Neuronal stem cell (in vitro differentiated cells): ENCODE measurements around the gene GJC1.
A peak's percentile ranks its signal among the peaks of the same experiment; 100 is the strongest.

ENCODE experiments used
- DNase-seq: peaks from one replicate; pipeline ENCODE4 v3.0.0-alpha.2; 2013; ENCODE audit warnings: low spot score
- H2AFZ ChIP-seq: one replicate; pipeline ENCODE4 v1.6.1; 2013; ENCODE audit warnings: mild to moderate bottlenecking, low read length, inconsistent platforms
- H2AK5ac ChIP-seq: 2 replicates; pipeline ENCODE4 v1.6.1; 2013; ENCODE audit warnings: low read depth, mild to moderate bottlenecking, inconsistent platforms, low read length, moderate library complexity, mixed read lengths
- H2BK120ac ChIP-seq: 2 replicates; pipeline ENCODE4 v1.6.1; 2013; ENCODE audit warnings: low read depth, mild to moderate bottlenecking, inconsistent platforms, low read length, moderate library complexity, mixed read lengths
- H2BK12ac ChIP-seq: one replicate; pipeline ENCODE4 v1.6.1; 2013; ENCODE audit warnings: low read length, inconsistent platforms
- H2BK15ac ChIP-seq: 2 replicates; pipeline ENCODE4 v1.6.1; 2013; ENCODE audit warnings: mild to moderate bottlenecking, low read length, inconsistent platforms, mixed read lengths
- H2BK5ac ChIP-seq: one replicate; pipeline ENCODE4 v1.6.1; 2013; ENCODE audit warnings: inconsistent platforms, mild to moderate bottlenecking, low read length, moderate library complexity
- H3K14ac ChIP-seq: one replicate; pipeline ENCODE4 v1.6.1; 2013; ENCODE audit warnings: low read length, inconsistent platforms
- H3K18ac ChIP-seq: 2 replicates; pipeline ENCODE4 v1.6.1; 2013; ENCODE audit warnings: low read length, inconsistent platforms
- H3K23ac ChIP-seq: 2 replicates; pipeline ENCODE4 v1.6.1; 2013; ENCODE audit warnings: low read depth, mild to moderate bottlenecking, mixed read lengths, low read length, inconsistent platforms; ENCODE audit not compliant: poor library complexity
- H3K27ac ChIP-seq: replicated peaks from 3 replicates; pipeline ENCODE4 v1.5.1; 2013; ENCODE audit warnings: low read length, inconsistent platforms
- H3K27me3 ChIP-seq, 3 experiments: 2 replicates each; pipeline ENCODE4 v1.6.1; 2013; ENCODE audit warnings: low read length in 3 of 3, mild to moderate bottlenecking in 2 of 3, inconsistent platforms in 1 of 3, low read depth in 1 of 3, mixed read lengths in 1 of 3, moderate library complexity in 1 of 3; ENCODE audit not compliant: control insufficient read depth in 3 of 3, insufficient read depth in 3 of 3
- H3K36me3 ChIP-seq, 2 donors: replicated peaks in 1 of 2; 2 replicates each; pipeline ENCODE4 v1.6.1; 2013; ENCODE audit warnings: low read length in 2 of 2; ENCODE audit not compliant: control insufficient read depth in 2 of 2, insufficient read depth in 2 of 2
- H3K4ac ChIP-seq: 2 replicates; pipeline ENCODE4 v1.6.1; 2013; ENCODE audit warnings: inconsistent platforms, mild to moderate bottlenecking, low read length, moderate library complexity
- H3K4me1 ChIP-seq, 2 donors: 1 replicate in 1 of 2; 2 replicates in 1 of 2; pipeline ENCODE4 v1.6.1; 2013; ENCODE audit warnings: low read length in 2 of 2, low read depth in 1 of 2; ENCODE audit not compliant: control insufficient read depth in 2 of 2, insufficient read depth in 1 of 2
- H3K4me2 ChIP-seq: one replicate; pipeline ENCODE4 v1.6.1; 2013; ENCODE audit warnings: mild to moderate bottlenecking, low read length, inconsistent platforms; ENCODE audit not compliant: insufficient read depth, poor library complexity, severe bottlenecking
- H3K4me3 ChIP-seq, 2 donors: 2 replicates each; pipeline ENCODE4 v1.5.1; 2013; ENCODE audit warnings: low read length in 2 of 2, mild to moderate bottlenecking in 2 of 2, inconsistent platforms in 1 of 2, moderate library complexity in 1 of 2
- H3K79me1 ChIP-seq: one replicate; pipeline ENCODE4 v1.6.1; 2013; ENCODE audit warnings: low read depth, mild to moderate bottlenecking, inconsistent platforms, low read length, moderate library complexity
- H3K9ac ChIP-seq: one replicate; pipeline ENCODE4 v1.6.1; 2013; ENCODE audit warnings: mild to moderate bottlenecking, low read depth, low read length, inconsistent platforms; ENCODE audit not compliant: poor library complexity
- H3K9me3 ChIP-seq, 2 donors: replicated peaks in 1 of 2; 2 replicates each; pipeline versions ENCODE3 to v1.6.1; 2013; ENCODE audit warnings: low read length in 2 of 2, mild to moderate bottlenecking in 2 of 2, inconsistent platforms in 1 of 2, low read depth in 1 of 2, mixed read lengths in 1 of 2, moderate library complexity in 1 of 2; ENCODE audit not compliant: control insufficient read depth in 2 of 2, insufficient read depth in 1 of 2
- H4K8ac ChIP-seq: one replicate; pipeline ENCODE4 v1.6.1; 2013; ENCODE audit warnings: low read depth, mild to moderate bottlenecking, inconsistent platforms, low read length, moderate library complexity
- H4K91ac ChIP-seq: one replicate; pipeline ENCODE4 v1.6.1; 2013; ENCODE audit warnings: low read length, low read depth, mild to moderate bottlenecking, inconsistent platforms; ENCODE audit not compliant: poor library complexity
- WGBS, 2 donors: extraction: QIAGEN DNeasy Blood & Tissue Kit; methylation state at CpG; one replicate each; pipeline ENCODE4 v1.1.7; 2013; ENCODE audit warnings: missing lambda C conversion rate in 2 of 2, mixed read lengths in 1 of 2; ENCODE audit not compliant: insufficient read length in 2 of 2, insufficient replicate concordance in 1 of 2; ENCODE audit errors: extremely low coverage in 2 of 2; 5-methylcytosine and 5-hydroxymethylcytosine counted together

Gene GJC1

GRCh38 chr17:44797802-44798201, 32.3 kb downstream of the GJC1 start:
- no peak overlapping the region for H3K14ac ChIP-seq
- no peak overlapping the region for H4K91ac ChIP-seq
- H3K18ac ChIP-seq = no peak overlapping the region
- no peak overlapping the region for H3K23ac ChIP-seq
- no peak overlapping the region for H3K27ac ChIP-seq
- no peaks in the 10 kb centered on the region for H3K27me3 ChIP-seq
- no peak overlapping the region for H4K8ac ChIP-seq
- H3K79me1 ChIP-seq = no peaks in the 10 kb centered on the region
- H2BK12ac ChIP-seq = no peak overlapping the region
- peaks cover 4 to 14% of the 10 kb centered on the region in 2 donors for H3K4me1 ChIP-seq
- no peak for DNase-seq
- no peak overlapping the region for H2BK15ac ChIP-seq
- peaks cover 12 to 71% of the 10 kb centered on the region in 2 donors for H3K36me3 ChIP-seq
- H2AFZ ChIP-seq = no peak overlapping the region
- no peaks in the 10 kb centered on the region for H3K9me3 ChIP-seq
- H3K4me3 ChIP-seq = no peak overlapping the region
- H2BK5ac ChIP-seq = no peak overlapping the region
- H2BK120ac ChIP-seq = no peak overlapping the region
- no peak overlapping the region for H2AK5ac ChIP-seq
- no peak overlapping the region for H3K9ac ChIP-seq
- no peak overlapping the region for H3K4ac ChIP-seq
- H3K4me2 ChIP-seq = no peak overlapping the region
- no CpG with 5 or more reads among the region's 11 CpGs for WGBS, 2 donors

- peaks cover 10 to 60% of the 10 kb centered on the region in 2 donors for H3K36me3 ChIP-seq
These were observed 33.4 kb downstream of the GJC1 start for GRCh38 chr17:44796731-44797130.

GRCh38 chr17:44795928-44796327, 34.2 kb downstream of the GJC1 start:
- Histone ChIP-seq H3K27ac (peak overlapping the region; percentile 23), H2BK15ac (no peak overlapping the region), H2BK120ac (no peak overlapping the region), H3K79me1 (peaks cover 3% of the 10 kb centered on the region), H2AFZ (no peak overlapping the region), H3K4me2 (no peak overlapping the region), H3K4me3 (no peak overlapping the region), H2BK12ac (no peak overlapping the region), H2AK5ac (no peak overlapping the region), H3K36me3 (peaks cover 7 to 52% of the 10 kb centered on the region in 2 donors), H3K23ac (no peak overlapping the region), H3K9ac (no peak overlapping the region), H2BK5ac (no peak overlapping the region), H3K4me1 (peaks cover 4 to 14% of the 10 kb centered on the region in 2 donors), H3K4ac (no peak overlapping the region), H3K14ac (no peak overlapping the region), H4K91ac (no peak overlapping the region), H3K18ac (no peak overlapping the region), H3K27me3 (no peaks in the 10 kb centered on the region), H3K9me3 (no peaks in the 10 kb centered on the region), H4K8ac (no peak overlapping the region)
- WGBS, 2 donors = no CpG with 5 or more reads among the region's 10 CpGs
- DNase-seq = no peak

More at GRCh38 chr17:44796731-44797130, 33.4 kb downstream of the GJC1 start:
- Histone ChIP-seq H3K4me2 (no peak overlapping the region), H2AK5ac (no peak overlapping the region), H4K91ac (no peak overlapping the region), H4K8ac (peak overlapping the region; percentile 86), H3K18ac (no peak overlapping the region), H3K79me1 (peaks cover 3% of the 10 kb centered on the region), H2AFZ (no peak overlapping the region), H2BK12ac (no peak overlapping the region), H3K4me3 (no peak overlapping the region), H3K27ac (no peak overlapping the region), H2BK5ac (no peak overlapping the region), H2BK120ac (no peak overlapping the region), H3K4me1 (peaks cover 4 to 14% of the 10 kb centered on the region in 2 donors), H3K14ac (no peak overlapping the region), H3K9ac (no peak overlapping the region), H2BK15ac (no peak overlapping the region), H3K4ac (no peak overlapping the region), H3K27me3 (no peaks in the 10 kb centered on the region), H3K23ac (no peak overlapping the region), H3K9me3 (no peaks in the 10 kb centered on the region)
- no peak for DNase-seq
- WGBS, 2 donors = no CpG with 5 or more reads among the region's 9 CpGs

GRCh38 chr17:44795421-44795820, 34.7 kb downstream of the GJC1 start:
- H3K27ac ChIP-seq = no peak overlapping the region
- H3K79me1 ChIP-seq = peaks cover 3% of the 10 kb centered on the region
- no peaks in the 10 kb centered on the region for H3K27me3 ChIP-seq
- no peak overlapping the region for H2BK5ac ChIP-seq
- WGBS, 2 donors = no CpG with 5 or more reads among the region's 9 CpGs
- H2BK12ac ChIP-seq = no peak overlapping the region
- H3K14ac ChIP-seq = no peak overlapping the region
- no peak overlapping the region for H4K8ac ChIP-seq
- peaks cover 5 to 47% of the 10 kb centered on the region in 2 donors for H3K36me3 ChIP-seq
- no peak overlapping the region for H2AFZ ChIP-seq
- H2BK120ac ChIP-seq = no peak overlapping the region
- no peak overlapping the region for H3K9ac ChIP-seq
- H3K4me2 ChIP-seq = no peak overlapping the region
- no peak overlapping the region for H3K4ac ChIP-seq
- no peak for DNase-seq
- H2BK15ac ChIP-seq = no peak overlapping the region
- no peak overlapping the region for H2AK5ac ChIP-seq
- H3K23ac ChIP-seq = no peak overlapping the region
- peaks cover 4 to 14% of the 10 kb centered on the region in 2 donors for H3K4me1 ChIP-seq
- no peaks in the 10 kb centered on the region for H3K9me3 ChIP-seq
- no peak overlapping the region for H4K91ac ChIP-seq
- H3K18ac ChIP-seq = no peak overlapping the region
- H3K4me3 ChIP-seq = no peak overlapping the region
